ENCODE data around the gene TMEM150C. TPM values are rescaled to one million over a fixed set of nuclear protein-coding genes. Genes with fewer than 3 reads are reported as not detected.

TMEM150C gene
- total and polyA plus RNA-seq, 2 of the 4 experiments (the other 2 are of a cell fraction) = 0.10 to 0.36 TPM

- dilution Hi-C loops (cut with HindIII; ENCODE audit: low sequenced_read_pairs, unreplicated experiment) = no loop called here
- Histone ChIP-seq H4K8ac (ENCODE audit: low read depth in 2 of 2, low read length in 2 of 2) (no peak overlapping the region), H3K4ac (ENCODE audit: low read depth, low read length) (no peak overlapping the region), H3K23ac (ENCODE audit: low read depth, low read length) (no peak overlapping the region), H4K20me1 (ENCODE audit: insufficient read depth, low read length) (no peaks in the 10 kb centered on the region), H4K91ac (ENCODE audit: insufficient read depth, low read depth, low read length) (no peak overlapping the region), H4K5ac (ENCODE audit: low read depth, low read length) (no peak overlapping the region), H3K18ac (ENCODE audit: low read depth, low read length) (no peak overlapping the region), H3K14ac (replicated peaks; ENCODE audit: low read depth, low read length) (no peak overlapping the region), H2BK5ac (ENCODE audit: low read depth, low read length, poor library complexity, severe bottlenecking) (no peak overlapping the region), H2BK120ac (ENCODE audit: low read depth, low read length) (no peak overlapping the region), H2BK20ac (ENCODE audit: low read depth, low read length) (no peak overlapping the region), H3K4me3 (ENCODE audit: insufficient read depth, low read depth, low read length) (no peak overlapping the region), H3K9me3 (ENCODE audit: control insufficient read depth, insufficient read depth, low read length) (no peaks in the 10 kb centered on the region), H3K4me2 (ENCODE audit: low read depth, low read length) (no peak overlapping the region), H3K4me1 (ENCODE audit: control insufficient read depth, insufficient read depth, low read length) (no peaks in the 10 kb centered on the region), H2AFZ (replicated peaks; ENCODE audit: low read length, poor library complexity) (no peak overlapping the region), H3K9ac (ENCODE audit: low read depth, low read length) (no peak overlapping the region), H3K27me3 (ENCODE audit: control insufficient read depth, insufficient read depth, low read length) (peaks cover 4% of the 10 kb centered on the region; the same call in 1 of the 2 replicates), H3K9me1 (ENCODE audit: insufficient read depth, low read length) (no peaks in the 10 kb centered on the region), H3K36me3 (ENCODE audit: control insufficient read depth, insufficient read depth, low read length) (no peaks in the 10 kb centered on the region), H2AK5ac (ENCODE audit: low read depth, low read length) (no peak overlapping the region), H3K27ac (ENCODE audit: insufficient read depth, low read length) (no peak overlapping the region), H2BK15ac (ENCODE audit: low read depth, low read length) (no peak overlapping the region), H3K56ac (ENCODE audit: extremely low read depth, insufficient read depth, low read length) (no peak overlapping the region), H2AK9ac (replicated peaks; ENCODE audit: low read depth, low read length, poor library complexity) (no peak overlapping the region), H3K79me1 (ENCODE audit: low read depth in 1 of 2, low read length in 2 of 2) (no peaks in the 10 kb centered on the region)
- in situ Hi-C loops (cut with MboI; ENCODE audit: low sequenced_read_pairs) = no loop called here
- BruUV-seq (replicated peaks) = no TSS peak
- DNase-seq (no peak), ATAC-seq (ENCODE audit: low read depth) (no peak)
- TF ChIP-seq MXI1 (IDR thresholded peaks at IDR 0.05; ENCODE audit: borderline replicate concordance, low read depth, low read length) (no peak), NFE2L2 (IDR thresholded peaks at IDR 0.05; ENCODE audit: low read depth, low read length) (no peak), USF2 (IDR thresholded peaks at IDR 0.05; ENCODE audit: low read depth, low read length) (no peak), CTCF (conservative IDR thresholded peaks at IDR 0.05; ENCODE audit: low read depth, low read length) (no peak), CHD1 (IDR thresholded peaks at IDR 0.05; ENCODE audit: low read depth, low read length) (no peak), CEBPB (IDR thresholded peaks at IDR 0.05; ENCODE audit: low read depth, low read length) (no peak), FOS (IDR thresholded peaks at IDR 0.05; ENCODE audit: low read depth, low read length) (no peak), SMC3 (IDR thresholded peaks at IDR 0.05; ENCODE audit: low read depth, low read length) (no peak), RFX5 (IDR thresholded peaks at IDR 0.05; ENCODE audit: low read depth, low read length) (no peak), BHLHE40 (IDR thresholded peaks at IDR 0.05; ENCODE audit: low read depth, low read length) (no peak), RCOR1 (IDR thresholded peaks at IDR 0.05; ENCODE audit: insufficient replicate concordance, low read length) (no peak), ELK1 (IDR thresholded peaks at IDR 0.05; ENCODE audit: borderline replicate concordance, low read depth, low read length) (no peak), MAFK (IDR thresholded peaks at IDR 0.05; ENCODE audit: low read depth, low read length) (no peak), MAZ (IDR thresholded peaks at IDR 0.05; ENCODE audit: borderline replicate concordance, low read depth, low read length) (no peak), RAD21 (IDR thresholded peaks at IDR 0.05; ENCODE audit: low read length) (no peak), POLR2A (IDR thresholded peaks at IDR 0.05; ENCODE audit: low read depth, low read length) (no peak)
- intact Hi-C loops (cut with micrococcal nuclease) = no loop called here
- WGBS, 2 experiments (ENCODE audit: extremely low coverage in 2 of 2, insufficient read length in 1 of 2) = 50% methylated on average over 1 of the region's 1 CpG; no CpG with 5 or more reads in 1 of the 2 experiments
- ChIA-PET POLR2A (ENCODE audit: unreplicated experiment) (no interaction called here), CTCF (interaction anchor here (1.0 kb wide), 1 partner anchor 17 kb away, joined by 3 read pairs; no protein-coding TSS in a partner anchor)
Observed at GRCh38 chr4:82577451-82577850, 15.7 kb upstream of the TMEM150C start.
